Erythroblast (primary cell): ENCODE results near the gene SLC23A2.

Experiments
- GATA1 ChIP-seq: IDR thresholded peaks from 2 replicates; pipeline ENCODE4 v1.6.1; 2011; ENCODE audit warnings: low read depth, mild to moderate bottlenecking, control low read depth, low read length, moderate library complexity
- POLR2A ChIP-seq: IDR thresholded peaks from 2 replicates; pipeline ENCODE4 v1.6.1; 2011; ENCODE audit warnings: mild to moderate bottlenecking, low read length

DNA sequence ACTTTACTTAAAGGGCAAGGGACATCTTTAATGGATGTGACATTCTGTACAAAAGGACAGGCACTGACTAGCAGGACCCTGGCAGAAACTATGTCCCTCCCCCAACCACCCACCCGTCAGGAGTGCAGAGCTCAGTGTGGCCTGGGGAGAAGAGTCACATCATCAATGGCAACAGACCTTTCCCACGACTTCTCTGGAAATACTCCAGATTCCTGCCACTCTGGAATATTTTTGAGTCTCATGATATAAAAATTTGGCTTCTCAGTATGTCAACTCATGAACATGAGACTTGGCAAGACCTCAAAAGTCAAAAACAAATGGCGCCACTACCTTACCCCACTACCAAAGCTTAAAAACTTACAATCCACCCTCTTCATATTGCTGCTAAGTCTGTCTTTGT, 118.3 kb downstream of the SLC23A2 start:
- TF ChIP-seq POLR2A = no peak
- no peak for TF ChIP-seq GATA1
